Uterus (tissue), 4 donors: ENCODE measurements around the gene CALN1. TPM values are rescaled to one million over a fixed set of nuclear protein-coding genes. Genes with fewer than 3 reads are reported as not detected.
"Not testable (repeated sequence)": the region's sequence is repeated elsewhere in the genome, so short reads cannot be mapped to it uniquely, and the experiment has no call there.

Experiments used
- DNase-seq, 2 donors: peaks; one replicate each; pipeline ENCODE4 v3.0.0-alpha.2; 2019 to 2020
- H3K27ac ChIP-seq, 2 donors: fragments of 200-600 bp; sonication (generic); 1 replicate in 1 of 2; 2 replicates in 1 of 2; pipeline ENCODE4 v1.5.1; 2016 to 2018
- H3K27me3 ChIP-seq, 2 donors: fragments of 200-600 bp; sonication (generic); one replicate each; pipeline ENCODE4 v1.5.1; 2018 to 2019; ENCODE audit warnings: control low read depth in 1 of 2
- H3K36me3 ChIP-seq, 2 donors: fragments of 200-600 bp; sonication (generic); one replicate each; pipeline ENCODE4 v1.5.1; 2019; ENCODE audit warnings: control low read depth in 1 of 2
- H3K4me1 ChIP-seq, 2 donors: fragments of 200-600 bp; sonication (generic); one replicate each; pipeline ENCODE4 v1.5.1; 2018 to 2019; ENCODE audit warnings: control low read depth in 1 of 2
- H3K4me3 ChIP-seq, 2 donors: fragments of 200-600 bp; sonication (generic); 1 replicate in 1 of 2; 2 replicates in 1 of 2; pipeline ENCODE4 v1.5.1; 2018 to 2019; ENCODE audit warnings: mild to moderate bottlenecking in 1 of 2
- H3K9me3 ChIP-seq, 2 donors: fragments of 200-600 bp; sonication (generic); one replicate each; pipeline ENCODE4 v1.5.1; 2019; ENCODE audit warnings: control low read depth in 1 of 2
- POLR2A ChIP-seq, 2 donors: fragments of 450-650 bp; IDR thresholded peaks; one replicate each; pipeline ENCODE4 v1.6.1; 2016; ENCODE audit warnings: antibody characterized with exemption in 2 of 2, mild to moderate bottlenecking in 1 of 2, moderate library complexity in 1 of 2
- intact Hi-C: fragments of 100-400 bp; cut with DNase I; formaldehyde crosslinking; loops from one replicate; pipeline ENCODE4 v1.15.1; 2023; ENCODE audit warnings: low total_unique reads
- total RNA-seq, 4 donors: library from RNA; depleted of rRNA in 3 of 4; stranded (reverse); fragments of >200 nt in 3 of 4; gene quantifications; one replicate each; pipeline versions ENCODE4 v1.1.0 to v1.2.4, GENCODE V29; 2014 to 2023
- TF ChIP-seq, protein P1 (sequence below), 4 experiments: fragments of 200-600 bp in 2 of 4; fragments of 450-650 bp in 2 of 4; sonication (generic) in 2 of 4; IDR thresholded peaks; one replicate each; pipeline ENCODE4 v1.5.1; 2016 to 2019; ENCODE audit warnings: antibody characterized with exemption in 4 of 4, mild to moderate bottlenecking in 2 of 4, moderate library complexity in 1 of 4
- donor health status: DM: yes; HTN: yes; CAD: no.

Gene CALN1
- total RNA-seq, 4 donors from 2014 or later: 0.49 to 2.3 (median 1.5) TPM; not detected in 1

- no peak for DNase-seq
- no peak for TF ChIP-seq POLR2A (IDR thresholded peaks at IDR 0.05)
- TF ChIP-seq, protein P1, sequence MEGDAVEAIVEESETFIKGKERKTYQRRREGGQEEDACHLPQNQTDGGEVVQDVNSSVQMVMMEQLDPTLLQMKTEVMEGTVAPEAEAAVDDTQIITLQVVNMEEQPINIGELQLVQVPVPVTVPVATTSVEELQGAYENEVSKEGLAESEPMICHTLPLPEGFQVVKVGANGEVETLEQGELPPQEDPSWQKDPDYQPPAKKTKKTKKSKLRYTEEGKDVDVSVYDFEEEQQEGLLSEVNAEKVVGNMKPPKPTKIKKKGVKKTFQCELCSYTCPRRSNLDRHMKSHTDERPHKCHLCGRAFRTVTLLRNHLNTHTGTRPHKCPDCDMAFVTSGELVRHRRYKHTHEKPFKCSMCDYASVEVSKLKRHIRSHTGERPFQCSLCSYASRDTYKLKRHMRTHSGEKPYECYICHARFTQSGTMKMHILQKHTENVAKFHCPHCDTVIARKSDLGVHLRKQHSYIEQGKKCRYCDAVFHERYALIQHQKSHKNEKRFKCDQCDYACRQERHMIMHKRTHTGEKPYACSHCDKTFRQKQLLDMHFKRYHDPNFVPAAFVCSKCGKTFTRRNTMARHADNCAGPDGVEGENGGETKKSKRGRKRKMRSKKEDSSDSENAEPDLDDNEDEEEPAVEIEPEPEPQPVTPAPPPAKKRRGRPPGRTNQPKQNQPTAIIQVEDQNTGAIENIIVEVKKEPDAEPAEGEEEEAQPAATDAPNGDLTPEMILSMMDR (IDR thresholded peaks at IDR 0.05): no peak
- H3K4me3 ChIP-seq: no peak overlapping the region
- no peaks in the 10 kb centered on the region for H3K4me1 ChIP-seq
- no peaks in the 10 kb centered on the region for H3K36me3 ChIP-seq
- no peak overlapping the region for H3K27ac ChIP-seq
- no peaks in the 10 kb centered on the region for H3K9me3 ChIP-seq
- no peaks in the 10 kb centered on the region for H3K27me3 ChIP-seq
- intact Hi-C loops: no loop called here
These were observed 470.0 kb downstream of the CALN1 start for GRCh38 chr7:71942115-71942514.

- H3K36me3 ChIP-seq: no peaks in the 10 kb centered on the region
- no peaks in the 10 kb centered on the region for H3K4me1 ChIP-seq
- DNase-seq: no peak
- intact Hi-C loops: no loop called here
- no peaks in the 10 kb centered on the region for H3K9me3 ChIP-seq
- H3K27me3 ChIP-seq: no peaks in the 10 kb centered on the region
- no peak overlapping the region for H3K27ac ChIP-seq
- H3K4me3 ChIP-seq: no peak overlapping the region
- TF ChIP-seq POLR2A (IDR thresholded peaks at IDR 0.05): no peak
- TF ChIP-seq, protein P1 (IDR thresholded peaks at IDR 0.05): no peak
These were observed 474.2 kb downstream of the CALN1 start for GRCh38 chr7:71937840-71938371.

DNA sequence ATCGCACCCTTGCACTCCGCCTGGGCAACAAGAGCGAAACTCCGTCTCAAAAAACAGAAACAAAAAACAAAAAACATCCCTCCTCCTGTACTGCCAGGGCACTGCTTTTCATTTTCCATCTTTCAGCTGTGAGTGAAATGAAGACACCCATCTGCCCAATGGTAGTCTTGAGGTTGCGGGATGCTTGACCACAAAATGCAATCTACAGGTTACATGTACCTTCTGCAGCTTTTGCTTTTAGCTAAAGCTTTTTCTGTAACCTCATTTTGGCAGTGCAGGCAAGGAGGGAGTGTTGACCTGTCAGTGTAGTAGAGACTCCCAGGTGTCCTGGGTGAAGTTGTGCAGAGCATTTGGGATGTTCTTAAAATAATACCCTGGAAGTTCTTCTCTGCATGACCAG is 476.5 kb downstream of the CALN1 start:
- DNase-seq: no peak
- no peak for TF ChIP-seq POLR2A (IDR thresholded peaks at IDR 0.05)
- TF ChIP-seq, protein P1 (IDR thresholded peaks at IDR 0.05): no peak
- H3K27me3 ChIP-seq: no peaks in the 10 kb centered on the region
- no peaks in the 10 kb centered on the region for H3K36me3 ChIP-seq
- no peaks in the 10 kb centered on the region for H3K4me1 ChIP-seq
- no peak overlapping the region for H3K27ac ChIP-seq
- intact Hi-C loops: no loop called here
- H3K4me3 ChIP-seq: no peak overlapping the region
- no peaks in the 10 kb centered on the region for H3K9me3 ChIP-seq

- intact Hi-C loops: no loop called here
- DNase-seq: no peak
- H3K36me3 ChIP-seq: no peaks in the 10 kb centered on the region
- H3K27me3 ChIP-seq: no peaks in the 10 kb centered on the region
- H3K27ac ChIP-seq: no peak overlapping the region
- no peak overlapping the region for H3K4me3 ChIP-seq
- H3K4me1 ChIP-seq: no peaks in the 10 kb centered on the region
- H3K9me3 ChIP-seq: no peaks in the 10 kb centered on the region
- TF ChIP-seq POLR2A (IDR thresholded peaks at IDR 0.05): no peak
- TF ChIP-seq, protein P1 (IDR thresholded peaks at IDR 0.05): no peak
These were observed 478.7 kb downstream of the CALN1 start for GRCh38 chr7:71933426-71933825.

DNA sequence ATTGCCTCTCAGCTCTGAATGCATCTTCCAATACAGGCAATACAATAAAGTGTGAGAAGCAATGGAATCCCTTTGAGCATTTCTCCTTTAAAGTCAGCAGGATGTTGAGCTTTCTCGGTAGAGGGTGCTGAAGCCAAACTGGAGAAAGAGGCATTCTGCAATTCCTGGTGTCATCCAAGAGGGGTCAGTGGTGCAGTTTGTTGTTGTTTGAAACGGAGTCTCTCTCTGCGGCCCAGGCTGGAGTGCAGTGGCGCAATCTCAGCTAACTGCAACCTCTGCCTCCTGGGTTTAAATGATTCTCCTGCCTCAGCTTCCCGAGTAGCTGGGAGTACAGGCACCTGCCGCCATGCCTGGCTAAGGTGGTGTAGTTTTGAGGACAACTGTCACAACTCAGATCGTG is 486.5 kb downstream of the CALN1 start:
- intact Hi-C loops: no loop called here
- DNase-seq: no peak
- no peaks in the 10 kb centered on the region for H3K36me3 ChIP-seq
- peaks cover 0 to 18% of the 10 kb centered on the region in 2 donors for H3K9me3 ChIP-seq
- no peak overlapping the region for H3K4me3 ChIP-seq
- TF ChIP-seq POLR2A (IDR thresholded peaks at IDR 0.05): no peak
- TF ChIP-seq, protein P1 (IDR thresholded peaks at IDR 0.05): no peak
- H3K4me1 ChIP-seq: no peaks in the 10 kb centered on the region
- no peak overlapping the region for H3K27ac ChIP-seq
- no peaks in the 10 kb centered on the region for H3K27me3 ChIP-seq

DNA sequence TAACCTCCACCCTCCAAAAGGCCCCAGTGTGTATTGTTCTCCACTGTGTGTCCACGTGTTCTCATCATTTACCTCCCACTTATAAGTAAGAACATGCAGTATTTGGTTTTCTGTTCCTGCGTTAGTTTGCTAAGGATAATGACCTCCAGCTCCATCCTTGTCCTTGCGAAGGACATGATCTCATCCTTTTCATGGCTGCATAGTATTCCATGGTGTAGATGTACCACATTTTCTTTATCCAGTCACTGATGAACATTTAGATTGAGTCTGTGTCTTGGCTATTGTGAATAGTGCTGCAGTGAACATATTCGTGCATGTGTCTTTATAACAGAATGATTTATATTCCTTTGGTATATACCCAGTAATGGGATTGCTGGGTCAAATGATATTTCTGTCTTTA is 497.9 kb downstream of the CALN1 start:
- H3K27ac ChIP-seq, H3K4me3 ChIP-seq, H3K27me3 ChIP-seq, intact Hi-C loops, H3K36me3 ChIP-seq, H3K9me3 ChIP-seq, H3K4me1 ChIP-seq, DNase-seq: not testable (repeated sequence)
